ENCODE data around the gene IKZF2. TPM values are rescaled to one million over a fixed set of nuclear protein-coding genes. Genes with fewer than 3 reads are reported as not detected.

The IKZF2 gene
- polyA plus RNA-seq, 2 of the 4 experiments (the other 2 are of a cell fraction), result 0.17 to 0.44 TPM

DNA sequence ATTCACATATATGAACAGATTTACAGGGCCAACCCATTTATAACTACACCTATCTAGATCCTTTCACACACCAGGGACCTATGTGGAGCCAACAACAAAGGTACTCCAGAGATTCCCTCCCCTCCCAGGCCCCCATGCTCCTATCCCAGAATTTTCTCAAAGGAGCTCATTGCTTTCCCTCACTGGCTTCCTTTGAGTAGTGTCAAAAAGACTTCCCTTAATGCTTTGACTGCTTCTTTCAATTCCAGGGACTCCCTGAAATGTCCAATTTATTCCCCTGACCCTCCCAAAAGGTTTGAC lies 46.6 kb downstream of the IKZF2 start:
- Histone ChIP-seq H3K27ac (no peak overlapping the region), H3K4me3 (no peak overlapping the region), H3K4me1 (no peaks in the 10 kb centered on the region), H3K4me2 (no peak overlapping the region), H3K9me3 (no peaks in the 10 kb centered on the region)
- ChIA-PET POLR2A (no interaction called here), CTCF (interaction anchor here (1.0 kb wide), 1 partner anchor 15 kb away, joined by 3 read pairs; no protein-coding TSS in a partner anchor)
- DNase-seq (ENCODE audit: low read depth in 1 of 2, low spot score in 1 of 2) (no peak), ATAC-seq (no peak), FAIRE-seq (no peak)
- TF ChIP-seq TFCP2L1 (CRISPR knock-in tag; IDR thresholded peaks at IDR 0.05), result no peak
- TF ChIP-seq REST (IDR thresholded peaks at IDR 0.05), result no peak
- TF ChIP-seq MAFK (IDR thresholded peaks at IDR 0.05; ENCODE audit: partially characterized antibody), result no peak
- no peak for TF ChIP-seq ZNF302 (CRISPR knock-in tag; IDR thresholded peaks at IDR 0.05)
- no peak for TF ChIP-seq SMC3 (IDR thresholded peaks at IDR 0.05)
- TF ChIP-seq SREBF2 (IDR thresholded peaks at IDR 0.05), result no peak
- no peak for TF ChIP-seq HOXA7 (CRISPR knock-in tag; IDR thresholded peaks at IDR 0.05)
- TF ChIP-seq, protein P1, sequence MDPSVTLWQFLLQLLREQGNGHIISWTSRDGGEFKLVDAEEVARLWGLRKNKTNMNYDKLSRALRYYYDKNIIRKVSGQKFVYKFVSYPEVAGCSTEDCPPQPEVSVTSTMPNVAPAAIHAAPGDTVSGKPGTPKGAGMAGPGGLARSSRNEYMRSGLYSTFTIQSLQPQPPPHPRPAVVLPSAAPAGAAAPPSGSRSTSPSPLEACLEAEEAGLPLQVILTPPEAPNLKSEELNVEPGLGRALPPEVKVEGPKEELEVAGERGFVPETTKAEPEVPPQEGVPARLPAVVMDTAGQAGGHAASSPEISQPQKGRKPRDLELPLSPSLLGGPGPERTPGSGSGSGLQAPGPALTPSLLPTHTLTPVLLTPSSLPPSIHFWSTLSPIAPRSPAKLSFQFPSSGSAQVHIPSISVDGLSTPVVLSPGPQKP (IDR thresholded peaks at IDR 0.05; ENCODE audit: low read depth, low read length), result no peak
- no peak for TF ChIP-seq HEYL (CRISPR knock-in tag; IDR thresholded peaks at IDR 0.05)
- TF ChIP-seq, protein P2, sequence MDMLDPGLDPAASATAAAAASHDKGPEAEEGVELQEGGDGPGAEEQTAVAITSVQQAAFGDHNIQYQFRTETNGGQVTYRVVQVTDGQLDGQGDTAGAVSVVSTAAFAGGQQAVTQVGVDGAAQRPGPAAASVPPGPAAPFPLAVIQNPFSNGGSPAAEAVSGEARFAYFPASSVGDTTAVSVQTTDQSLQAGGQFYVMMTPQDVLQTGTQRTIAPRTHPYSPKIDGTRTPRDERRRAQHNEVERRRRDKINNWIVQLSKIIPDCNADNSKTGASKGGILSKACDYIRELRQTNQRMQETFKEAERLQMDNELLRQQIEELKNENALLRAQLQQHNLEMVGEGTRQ (IDR thresholded peaks at IDR 0.05), result no peak
- no peak for TF ChIP-seq CHD2 (IDR thresholded peaks at IDR 0.05; ENCODE audit: low read length, partially characterized antibody)
- TF ChIP-seq, protein P3, sequence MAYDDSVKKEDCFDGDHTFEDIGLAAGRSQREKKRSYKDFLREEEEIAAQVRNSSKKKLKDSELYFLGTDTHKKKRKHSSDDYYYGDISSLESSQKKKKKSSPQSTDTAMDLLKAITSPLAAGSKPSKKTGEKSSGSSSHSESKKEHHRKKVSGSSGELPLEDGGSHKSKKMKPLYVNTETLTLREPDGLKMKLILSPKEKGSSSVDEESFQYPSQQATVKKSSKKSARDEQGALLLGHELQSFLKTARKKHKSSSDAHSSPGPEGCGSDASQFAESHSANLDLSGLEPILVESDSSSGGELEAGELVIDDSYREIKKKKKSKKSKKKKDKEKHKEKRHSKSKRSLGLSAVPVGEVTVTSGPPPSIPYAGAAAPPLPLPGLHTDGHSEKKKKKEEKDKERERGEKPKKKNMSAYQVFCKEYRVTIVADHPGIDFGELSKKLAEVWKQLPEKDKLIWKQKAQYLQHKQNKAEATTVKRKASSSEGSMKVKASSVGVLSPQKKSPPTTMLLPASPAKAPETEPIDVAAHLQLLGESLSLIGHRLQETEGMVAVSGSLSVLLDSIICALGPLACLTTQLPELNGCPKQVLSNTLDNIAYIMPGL (CRISPR knock-in tag; IDR thresholded peaks at IDR 0.05; ENCODE audit: borderline replicate concordance), result no peak
- no peak for TF ChIP-seq HDAC2 (IDR thresholded peaks at IDR 0.05)
- no peak for TF ChIP-seq RNF2 (IDR thresholded peaks at IDR 0.05; ENCODE audit: borderline replicate concordance, low read depth)
- no peak for TF ChIP-seq CBX8 (IDR thresholded peaks at IDR 0.05)
- no peak for TF ChIP-seq HOXB13 (CRISPR knock-in tag; IDR thresholded peaks at IDR 0.05; ENCODE audit: low read depth)

GRCh38 chr2:213104092-213104902 lies 47.1 kb downstream of the IKZF2 start:
- ATAC-seq (no peak), FAIRE-seq (no peak), DNase-seq (ENCODE audit: low read depth in 1 of 2, low spot score in 1 of 2) (no peak)
- 65% methylated on average over 7 of the region's 7 CpGs for WGBS (ENCODE audit: missing lambda C conversion rate)
- TF ChIP-seq, protein P3 (CRISPR knock-in tag; IDR thresholded peaks at IDR 0.05; ENCODE audit: borderline replicate concordance), result no peak
- no peak for TF ChIP-seq JUN (IDR thresholded peaks at IDR 0.05)
- no peak for TF ChIP-seq EHF (CRISPR knock-in tag; IDR thresholded peaks at IDR 0.05)
- no peak for TF ChIP-seq RNF2 (IDR thresholded peaks at IDR 0.05; ENCODE audit: borderline replicate concordance, low read depth)
- TF ChIP-seq EP300 (IDR thresholded peaks at IDR 0.05), result no peak
- TF ChIP-seq KDM1A (IDR thresholded peaks at IDR 0.05; ENCODE audit: low read depth), result no peak
- no peak for TF ChIP-seq HEYL (CRISPR knock-in tag; IDR thresholded peaks at IDR 0.05)
- TF ChIP-seq NPAS2 (CRISPR knock-in tag; IDR thresholded peaks at IDR 0.05; ENCODE audit: borderline replicate concordance), result no peak
- TF ChIP-seq ESRRA (IDR thresholded peaks at IDR 0.05; ENCODE audit: borderline replicate concordance, low read length), result no peak
- TF ChIP-seq FOXS1 (CRISPR knock-in tag; IDR thresholded peaks at IDR 0.05), result no peak
- Histone ChIP-seq H3K4me3 (no peak overlapping the region), H3K4me1 (no peaks in the 10 kb centered on the region), H3K27ac (no peak overlapping the region), H3K4me2 (no peak overlapping the region), H3K9me3 (no peaks in the 10 kb centered on the region)
- ChIA-PET POLR2A (no interaction called here), CTCF (no interaction called here)
